ENCODE data around the gene CNPY2. TPM values are rescaled to one million over a fixed set of nuclear protein-coding genes. Genes with fewer than 3 reads are reported as not detected.

The CNPY2 gene
- total and polyA plus RNA-seq, 2 of the 13 experiments (the other 11 are each of a cell fraction or from before 2014, with no cell fraction given), result 285 to 356 TPM

DNA sequence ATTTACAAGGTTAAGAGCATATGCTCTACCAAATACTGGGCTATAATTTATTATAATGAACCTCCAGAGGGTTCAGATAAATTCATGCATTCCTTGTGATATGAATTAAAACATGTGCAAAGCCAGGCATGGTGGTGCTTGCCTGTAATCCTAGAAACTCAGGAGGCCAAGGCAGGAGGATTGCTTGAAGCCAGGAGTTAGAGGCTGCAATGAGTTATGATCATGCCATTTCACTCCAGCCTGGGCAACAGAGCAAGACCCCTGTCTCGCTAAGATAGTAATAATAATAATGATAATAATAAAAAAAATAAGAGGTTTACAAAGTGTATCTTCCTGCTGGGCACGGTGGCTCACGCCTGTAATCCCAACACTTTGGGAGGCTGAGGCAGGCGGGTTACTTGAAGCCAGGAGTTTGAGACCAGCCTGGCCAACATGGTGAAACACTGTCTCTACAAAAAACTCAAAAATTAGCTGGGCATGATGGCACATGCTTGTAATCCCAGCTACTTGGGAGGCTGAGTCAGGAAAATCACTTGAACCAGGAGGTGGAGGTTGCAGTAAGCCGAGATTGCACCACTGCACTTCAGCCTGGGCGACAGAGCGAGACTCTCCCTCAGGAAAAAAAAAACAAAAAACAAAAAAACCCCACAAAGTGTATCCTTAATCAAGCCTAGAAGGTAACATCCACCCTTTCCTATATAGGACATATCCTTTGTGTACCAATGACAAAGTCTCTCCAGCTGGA, 8.4 kb downstream of the CNPY2 start:
- Histone ChIP-seq H3K4me2 (ENCODE audit: low read depth, low read length) (no peak overlapping the region), H3K79me2 (ENCODE audit: insufficient read depth, low read length) (no peaks in the 10 kb centered on the region), H3K4me1 (ENCODE audit: insufficient read depth, low read length) (peaks cover 9% of the 10 kb centered on the region), H3K9me3 (ENCODE audit: low read length) (no peaks in the 10 kb centered on the region), H3K27me3 (ENCODE audit: control insufficient read depth in 1 of 2, insufficient read depth in 2 of 2, low read length in 2 of 2) (no peaks in the 10 kb centered on the region), H3K36me3 (replicated peaks in 1 of 2; ENCODE audit: control insufficient read depth in 1 of 2, insufficient read depth in 2 of 2, low read length in 2 of 2) (peaks cover 11 to 24% of the 10 kb centered on the region in 2 experiments), H2AFZ (ENCODE audit: low read length) (no peak overlapping the region), H3K4me3 (replicated peaks in 1 of 3; ENCODE audit: insufficient read depth in 1 of 3, low read depth in 2 of 3, low read length in 3 of 3) (no peak overlapping the region), H3K27ac (ENCODE audit: extremely low read length, insufficient read depth, low read length) (no peak overlapping the region), H3K9ac (ENCODE audit: insufficient read depth, low read depth, low read length) (no peak overlapping the region), H4K20me1 (ENCODE audit: insufficient read depth, low read length) (no peaks in the 10 kb centered on the region)
- no peak for ATAC-seq
- ChIA-PET CTCF (ENCODE audit: low intra/inter-chr PET ratio, low total read pairs) (no interaction called here), POLR2A (interaction anchor here (2.4 kb wide), 1 partner anchor 9 kb away, joined by 10 read pairs; the partner anchor contains the start of gene CNPY2)
- BruUV-seq (replicated peaks), result no TSS peak
- intact Hi-C loops (cut with micrococcal nuclease; ENCODE audit: unreplicated experiment) (no loop called here), in situ Hi-C loops (cut with HindIII; ENCODE audit: extremely low pct_ligation_motif_present, low pct_unique_long_range_greater_than_20kb) (no loop called here)
- DNase-seq (ENCODE audit: low spot score), result no peak
- no peak for TF ChIP-seq ATM (IDR thresholded peaks at IDR 0.05; ENCODE audit: borderline replicate concordance)
- no peak for TF ChIP-seq IRF9 (CRISPR knock-in tag; IDR thresholded peaks at IDR 0.05; ENCODE audit: borderline replicate concordance)
- no peak for TF ChIP-seq MBNL3 (CRISPR knock-in tag; conservative IDR thresholded peaks at IDR 0.05)
- no peak for TF ChIP-seq PLRG1 (conservative IDR thresholded peaks at IDR 0.05)
- TF ChIP-seq ZSCAN31 (CRISPR knock-in tag; IDR thresholded peaks at IDR 0.05; ENCODE audit: low read depth), result no peak
- WGBS (ENCODE audit: low lambda C conversion rate), result 98% methylated on average over 7 of the region's 7 CpGs
- FAIRE-seq, result no peak

DNA sequence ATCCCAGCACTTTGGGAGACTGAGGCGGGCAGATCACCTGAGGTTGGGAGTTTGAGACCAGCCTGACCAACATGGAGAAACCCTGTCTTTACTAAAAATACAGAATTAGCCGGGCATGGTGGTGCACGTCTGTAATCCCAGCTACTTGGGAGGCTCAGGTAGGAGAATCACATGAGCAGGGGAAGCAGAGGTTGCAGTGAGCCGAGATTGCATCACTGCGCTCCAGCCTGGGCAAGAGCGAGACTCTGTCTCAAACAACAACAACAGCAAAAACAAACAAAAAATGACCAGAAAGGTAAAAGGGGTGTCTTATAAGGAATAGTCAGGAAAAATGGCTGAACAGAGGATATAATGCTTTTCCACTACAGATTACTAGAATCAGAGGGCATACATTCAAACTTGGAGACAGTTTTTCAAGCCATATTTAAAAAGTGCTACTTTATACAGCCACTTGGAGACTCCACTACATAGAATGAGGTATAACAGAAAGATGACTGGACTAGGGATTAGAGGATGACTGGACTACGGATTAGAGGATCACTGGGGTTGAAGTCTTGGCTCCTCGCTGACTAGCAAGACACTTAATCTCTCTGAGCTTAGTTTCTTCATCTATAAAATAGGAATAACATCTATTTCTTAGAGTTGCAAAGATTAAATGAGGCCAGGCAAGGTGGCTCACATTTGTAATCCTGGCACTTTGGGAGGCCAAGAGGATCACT, 10.8 kb downstream of the CNPY2 start:
- H3K79me2 ChIP-seq (ENCODE audit: insufficient read depth, low read length), result no peaks in the 10 kb centered on the region
- no peak overlapping the region for H3K27ac ChIP-seq (ENCODE audit: extremely low read length, insufficient read depth, low read length)
- 97% methylated on average over 8 of the region's 8 CpGs for WGBS (ENCODE audit: low lambda C conversion rate)
- ChIA-PET CTCF (ENCODE audit: low intra/inter-chr PET ratio, low total read pairs) (no interaction called here), POLR2A (interaction anchor here (1.5 kb wide), 1 partner anchor 11 kb away, joined by 7 read pairs; the partner anchor contains the start of gene CNPY2)
- peaks cover 29% of the 10 kb centered on the region for H3K4me1 ChIP-seq (ENCODE audit: insufficient read depth, low read length)
- H4K20me1 ChIP-seq (ENCODE audit: insufficient read depth, low read length), result no peaks in the 10 kb centered on the region
- H3K9me3 ChIP-seq (ENCODE audit: low read length), result no peaks in the 10 kb centered on the region
- no peak for ATAC-seq
- H3K36me3 ChIP-seq (replicated peaks in 1 of 2; ENCODE audit: control insufficient read depth in 1 of 2, insufficient read depth in 2 of 2, low read length in 2 of 2), result peaks cover 7 to 15% of the 10 kb centered on the region in 2 experiments; a peak in 4 of 5 replicates
- H3K4me3 ChIP-seq (replicated peaks in 1 of 3; ENCODE audit: insufficient read depth in 1 of 3, low read depth in 2 of 3, low read length in 3 of 3), result no peak overlapping the region
- no peak for DNase-seq (ENCODE audit: low spot score)
- FAIRE-seq, result no peak
- BruUV-seq (replicated peaks), result no TSS peak
- no peak overlapping the region for H3K9ac ChIP-seq (ENCODE audit: insufficient read depth, low read depth, low read length)
- in situ Hi-C loops (cut with HindIII; ENCODE audit: extremely low pct_ligation_motif_present, low pct_unique_long_range_greater_than_20kb), result no loop called here
- intact Hi-C loops (cut with micrococcal nuclease; ENCODE audit: unreplicated experiment), result no loop called here
- H3K27me3 ChIP-seq (ENCODE audit: control insufficient read depth in 1 of 2, insufficient read depth in 2 of 2, low read length in 2 of 2), result no peaks in the 10 kb centered on the region
- no peak overlapping the region for H2AFZ ChIP-seq (ENCODE audit: low read length)
- H3K4me2 ChIP-seq (ENCODE audit: low read depth, low read length), result no peak overlapping the region
- TF ChIP-seq REL (CRISPR knock-in tag; conservative IDR thresholded peaks at IDR 0.05) (no peak), FOXO1 (CRISPR knock-in tag; IDR thresholded peaks at IDR 0.05) (no peak), KAT8 (CRISPR knock-in tag; IDR thresholded peaks at IDR 0.05) (no peak), CBX5 (CRISPR knock-in tag; IDR thresholded peaks at IDR 0.05; ENCODE audit: borderline replicate concordance) (no peak), MEF2D (CRISPR knock-in tag; IDR thresholded peaks at IDR 0.05) (no peak), HOXA3 (CRISPR knock-in tag; IDR thresholded peaks at IDR 0.05) (no peak), ELF1 (CRISPR knock-in tag; IDR thresholded peaks at IDR 0.05) (no peak)
- TF ChIP-seq, protein P1, sequence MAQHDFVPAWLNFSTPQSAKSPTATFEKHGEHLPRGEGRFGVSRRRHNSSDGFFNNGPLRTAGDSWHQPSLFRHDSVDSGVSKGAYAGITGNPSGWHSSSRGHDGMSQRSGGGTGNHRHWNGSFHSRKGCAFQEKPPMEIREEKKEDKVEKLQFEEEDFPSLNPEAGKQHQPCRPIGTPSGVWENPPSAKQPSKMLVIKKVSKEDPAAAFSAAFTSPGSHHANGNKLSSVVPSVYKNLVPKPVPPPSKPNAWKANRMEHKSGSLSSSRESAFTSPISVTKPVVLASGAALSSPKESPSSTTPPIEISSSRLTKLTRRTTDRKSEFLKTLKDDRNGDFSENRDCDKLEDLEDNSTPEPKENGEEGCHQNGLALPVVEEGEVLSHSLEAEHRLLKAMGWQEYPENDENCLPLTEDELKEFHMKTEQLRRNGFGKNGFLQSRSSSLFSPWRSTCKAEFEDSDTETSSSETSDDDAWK (CRISPR knock-in tag; IDR thresholded peaks at IDR 0.05), result no peak
- TF ChIP-seq, protein P2, sequence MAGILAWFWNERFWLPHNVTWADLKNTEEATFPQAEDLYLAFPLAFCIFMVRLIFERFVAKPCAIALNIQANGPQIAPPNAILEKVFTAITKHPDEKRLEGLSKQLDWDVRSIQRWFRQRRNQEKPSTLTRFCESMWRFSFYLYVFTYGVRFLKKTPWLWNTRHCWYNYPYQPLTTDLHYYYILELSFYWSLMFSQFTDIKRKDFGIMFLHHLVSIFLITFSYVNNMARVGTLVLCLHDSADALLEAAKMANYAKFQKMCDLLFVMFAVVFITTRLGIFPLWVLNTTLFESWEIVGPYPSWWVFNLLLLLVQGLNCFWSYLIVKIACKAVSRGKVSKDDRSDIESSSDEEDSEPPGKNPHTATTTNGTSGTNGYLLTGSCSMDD (CRISPR knock-in tag; IDR thresholded peaks at IDR 0.05), result no peak

Measured in HepG2 (cell line).